Naive thymus-derived CD8-positive, alpha-beta T cell (primary cell): ENCODE data around the gene GULP1. TPM values are rescaled to one million over a fixed set of nuclear protein-coding genes. Genes with fewer than 3 reads are reported as not detected.

ENCODE experiments used
- ATAC-seq, 2 donors: fragments of 150-1000 bp; cut with Tn5 transposase in 1 of 2; sonication (Bioruptor Pico), chemical (Tn5 transposase) in 1 of 2; 1 replicate in 1 of 2; 2 replicates in 1 of 2; pipeline ENCODE4 v1.10.0; 2021; ENCODE audit warnings: mild to moderate bottlenecking in 2 of 2, moderate library complexity in 2 of 2
- POLR2A ChIA-PET: fragments of 350-600 bp; sonication (Branson Sonifier 250); formaldehyde crosslinking; loops from one replicate; lab custom pipeline; 2021; ENCODE audit warnings: antibody characterized with exemption; lab: Charles Lee
- DNase-seq, 10 donors: peaks; one replicate each; pipeline versions ENCODE4 v3.0.0 to v3.0.0-alpha.2; 2020 to 2022
- H3K27ac Mint-ChIP-seq, 10 donors: one replicate each; pipeline ENCODE4 v1.8.0; 2020 to 2022; ENCODE audit warnings: mild to moderate bottlenecking in 10 of 10, mixed read lengths in 10 of 10, moderate library complexity in 4 of 10, inconsistent platforms in 1 of 10
- H3K27me3 Mint-ChIP-seq, 5 donors: one replicate each; pipeline ENCODE4 v1.8.0; 2021 to 2022; ENCODE audit warnings: mixed read lengths in 5 of 5
- H3K36me3 Mint-ChIP-seq, 3 donors: one replicate each; pipeline ENCODE4 v1.8.0; 2020 to 2022; ENCODE audit warnings: mixed read lengths in 3 of 3, mild to moderate bottlenecking in 2 of 3, inconsistent platforms in 1 of 3
- H3K4me1 Mint-ChIP-seq, 4 donors: one replicate each; pipeline ENCODE4 v1.8.0; 2021 to 2022; ENCODE audit warnings: mixed read lengths in 4 of 4
- H3K4me3 Mint-ChIP-seq, 10 donors: one replicate each; pipeline ENCODE4 v1.8.0; 2020 to 2022; ENCODE audit warnings: mild to moderate bottlenecking in 10 of 10, mixed read lengths in 10 of 10, moderate library complexity in 6 of 10, inconsistent platforms in 1 of 10
- H3K9me3 Mint-ChIP-seq, 9 donors: one replicate each; pipeline ENCODE4 v1.8.0; 2020 to 2022; ENCODE audit warnings: mixed read lengths in 9 of 9, mild to moderate bottlenecking in 3 of 9, inconsistent platforms in 1 of 9, moderate library complexity in 1 of 9
- polyA plus RNA-seq, 3 donors: library from polyadenylated mRNA; unstranded; fragments of 300-500 nt; fragmentation: Illumina TruSeq; gene quantifications; one replicate each; pipeline ENCODE4 v1.2.3, GENCODE V29; 2021
- total RNA-seq, 8 experiments: library from RNA in 2 of 8; stranded (reverse) in 2 of 8; gene quantifications; one replicate each; pipeline ENCODE4 v1.2.3 and lab custom pipeline; 2021 to 2026

Gene GULP1
- total and polyA plus RNA-seq, 5 experiments from 2014 or later = not detected

GRCh38 chr2:188316791-188317423 lies 25.2 kb downstream of the GULP1 start:
- DNase-seq (no peak), ATAC-seq (no peak)
- POLR2A ChIA-PET = no interaction called here
- H3K36me3 Mint-ChIP-seq = no peaks in the 10 kb centered on the region
- no peak overlapping the region for H3K4me3 Mint-ChIP-seq
- no peaks in the 10 kb centered on the region for H3K4me1 Mint-ChIP-seq
- H3K9me3 Mint-ChIP-seq = peaks cover 0 to 15% (median 2%) of the 10 kb centered on the region in 9 donors
- peaks cover 0 to 5% (median 0%) of the 10 kb centered on the region in 5 donors for H3K27me3 Mint-ChIP-seq
- H3K27ac Mint-ChIP-seq = no peak overlapping the region

- POLR2A ChIA-PET = no interaction called here
- no peak overlapping the region for H3K27ac Mint-ChIP-seq
- H3K9me3 Mint-ChIP-seq = peaks cover 0 to 15% (median 0%) of the 10 kb centered on the region in 9 donors
- H3K36me3 Mint-ChIP-seq = no peaks in the 10 kb centered on the region
- no peak for DNase-seq
- no peak overlapping the region for H3K4me3 Mint-ChIP-seq
- no peaks in the 10 kb centered on the region for H3K27me3 Mint-ChIP-seq
- ATAC-seq = no peak
- no peaks in the 10 kb centered on the region for H3K4me1 Mint-ChIP-seq
These were observed 26.6 kb downstream of the GULP1 start for GRCh38 chr2:188318161-188318749.

GRCh38 chr2:188319838-188320237 lies 28.2 kb downstream of the GULP1 start:
- Mint-ChIP-seq H3K4me3 (no peak overlapping the region), H3K27me3 (no peaks in the 10 kb centered on the region), H3K36me3 (no peaks in the 10 kb centered on the region), H3K9me3 (peaks cover 0 to 10% (median 0%) of the 10 kb centered on the region in 9 donors), H3K4me1 (no peaks in the 10 kb centered on the region), H3K27ac (no peak overlapping the region)
- POLR2A ChIA-PET = no interaction called here
- no peak for ATAC-seq
- no peak for DNase-seq

- Mint-ChIP-seq H3K4me1 (no peaks in the 10 kb centered on the region), H3K4me3 (no peak overlapping the region), H3K9me3 (peaks cover 0 to 10% (median 0%) of the 10 kb centered on the region in 9 donors), H3K36me3 (no peaks in the 10 kb centered on the region), H3K27ac (no peak overlapping the region), H3K27me3 (peaks cover 0 to 2% (median 0%) of the 10 kb centered on the region in 5 donors)
- POLR2A ChIA-PET = no interaction called here
- DNase-seq (no peak), ATAC-seq (no peak)
These were observed 29.2 kb downstream of the GULP1 start for GRCh38 chr2:188320861-188321260.

- Mint-ChIP-seq H3K27ac (no peak overlapping the region), H3K27me3 (peaks cover 0 to 2% (median 0%) of the 10 kb centered on the region in 5 donors), H3K4me1 (no peaks in the 10 kb centered on the region), H3K9me3 (peaks cover 0 to 7% (median 0%) of the 10 kb centered on the region in 9 donors), H3K4me3 (no peak overlapping the region), H3K36me3 (no peaks in the 10 kb centered on the region)
- ATAC-seq = no peak
- no peak for DNase-seq
- POLR2A ChIA-PET = no interaction called here
These were observed 31.2 kb downstream of the GULP1 start for GRCh38 chr2:188322569-188323551.

GRCh38 chr2:188324067-188324466 lies 32.4 kb downstream of the GULP1 start:
- peaks cover 0 to 7% (median 0%) of the 10 kb centered on the region in 9 donors for H3K9me3 Mint-ChIP-seq
- no peak overlapping the region for H3K4me3 Mint-ChIP-seq
- no peaks in the 10 kb centered on the region for H3K36me3 Mint-ChIP-seq
- no peak overlapping the region for H3K27ac Mint-ChIP-seq
- peaks cover 0 to 2% (median 0%) of the 10 kb centered on the region in 5 donors for H3K27me3 Mint-ChIP-seq
- H3K4me1 Mint-ChIP-seq = no peaks in the 10 kb centered on the region
- ATAC-seq (no peak), DNase-seq (no peak)
- POLR2A ChIA-PET = no interaction called here

GRCh38 chr2:188326290-188326668 lies 34.6 kb downstream of the GULP1 start:
- POLR2A ChIA-PET = no interaction called here
- H3K4me3 Mint-ChIP-seq = no peak overlapping the region
- no peaks in the 10 kb centered on the region for H3K36me3 Mint-ChIP-seq
- DNase-seq (no peak), ATAC-seq (no peak)
- H3K27ac Mint-ChIP-seq = no peak overlapping the region
- no peaks in the 10 kb centered on the region for H3K4me1 Mint-ChIP-seq
- peaks cover 0 to 2% (median 0%) of the 10 kb centered on the region in 5 donors for H3K27me3 Mint-ChIP-seq
- peaks cover 0 to 7% (median 0%) of the 10 kb centered on the region in 9 donors for H3K9me3 Mint-ChIP-seq

GRCh38 chr2:188326669-188327301 lies 35.1 kb downstream of the GULP1 start:
- Mint-ChIP-seq H3K27ac (no peak overlapping the region), H3K4me3 (no peak overlapping the region), H3K36me3 (no peaks in the 10 kb centered on the region), H3K4me1 (no peaks in the 10 kb centered on the region), H3K27me3 (peaks cover 0 to 2% (median 0%) of the 10 kb centered on the region in 5 donors), H3K9me3 (peaks cover 0 to 7% (median 0%) of the 10 kb centered on the region in 9 donors)
- DNase-seq (no peak), ATAC-seq (no peak)
- POLR2A ChIA-PET = no interaction called here

- Mint-ChIP-seq H3K4me3 (no peak overlapping the region), H3K27ac (no peak overlapping the region), H3K36me3 (no peaks in the 10 kb centered on the region), H3K4me1 (no peaks in the 10 kb centered on the region), H3K9me3 (peaks cover 0 to 7% (median 0%) of the 10 kb centered on the region in 9 donors), H3K27me3 (peaks cover 0 to 2% (median 0%) of the 10 kb centered on the region in 5 donors)
- DNase-seq (no peak), ATAC-seq (no peak)
- POLR2A ChIA-PET = no interaction called here
These were observed 36.0 kb downstream of the GULP1 start for GRCh38 chr2:188327518-188328213.

GRCh38 chr2:188328419-188328818 lies 36.7 kb downstream of the GULP1 start:
- no peaks in the 10 kb centered on the region for H3K36me3 Mint-ChIP-seq
- H3K4me3 Mint-ChIP-seq = no peak overlapping the region
- peaks cover 0 to 1% (median 0%) of the 10 kb centered on the region in 9 donors for H3K9me3 Mint-ChIP-seq
- POLR2A ChIA-PET = no interaction called here
- no peak for DNase-seq
- no peak overlapping the region for H3K27ac Mint-ChIP-seq
- ATAC-seq = no peak
- H3K27me3 Mint-ChIP-seq = peaks cover 0 to 2% (median 0%) of the 10 kb centered on the region in 5 donors
- H3K4me1 Mint-ChIP-seq = no peaks in the 10 kb centered on the region

GRCh38 chr2:188330316-188331053 lies 38.8 kb downstream of the GULP1 start:
- Mint-ChIP-seq H3K9me3 (no peaks in the 10 kb centered on the region), H3K4me1 (no peaks in the 10 kb centered on the region), H3K36me3 (no peaks in the 10 kb centered on the region), H3K27me3 (peaks cover 0 to 5% (median 0%) of the 10 kb centered on the region in 5 donors), H3K4me3 (no peak overlapping the region), H3K27ac (no peak overlapping the region)
- POLR2A ChIA-PET = no interaction called here
- DNase-seq (no peak), ATAC-seq (no peak)
